Parathyroid adenoma (tissue), 2 donors: ENCODE data around the gene F11.

Experiments used
- H2AFZ ChIP-seq: fragments of 300-600 bp; sonication (generic); one replicate; pipeline ENCODE4 v1.7.0; 2017; ENCODE audit warnings: antibody characterized with exemption, mild to moderate bottlenecking
- H3K27ac ChIP-seq: fragments of 300-600 bp; sonication (generic); one replicate; pipeline ENCODE4 v1.7.0; 2017
- H3K27me3 ChIP-seq: fragments of 300-600 bp; sonication (generic); one replicate; pipeline ENCODE4 v1.7.0; 2017; ENCODE audit warnings: low read length; ENCODE audit not compliant: control insufficient read depth, insufficient read depth
- H3K36me3 ChIP-seq: fragments of 300-600 bp; sonication (generic); one replicate; pipeline ENCODE4 v1.7.0; 2017; ENCODE audit warnings: low read length; ENCODE audit not compliant: control insufficient read depth, insufficient read depth
- H3K4me1 ChIP-seq: fragments of 300-600 bp; sonication (generic); one replicate; pipeline ENCODE4 v1.7.0; 2017; ENCODE audit warnings: control low read depth
- H3K4me2 ChIP-seq: fragments of 300-600 bp; sonication (generic); one replicate; pipeline ENCODE4 v1.7.0; 2017; ENCODE audit warnings: low read length
- H3K4me3 ChIP-seq: fragments of 300-600 bp; sonication (generic); one replicate; pipeline ENCODE4 v1.7.0; 2017; ENCODE audit warnings: low read depth, low read length
- H3K79me2 ChIP-seq: fragments of 300-600 bp; sonication (generic); one replicate; pipeline ENCODE4 v1.7.0; 2017; ENCODE audit warnings: control low read depth
- H3K9ac ChIP-seq: fragments of 300-600 bp; sonication (generic); one replicate; pipeline ENCODE4 v1.7.0; 2017; ENCODE audit warnings: mild to moderate bottlenecking
- H3K9me3 ChIP-seq: fragments of 300-600 bp; sonication (generic); one replicate; pipeline ENCODE4 v1.7.0; 2017; ENCODE audit warnings: low read length; ENCODE audit not compliant: control insufficient read depth
- TF ChIP-seq, protein P1 (sequence below): fragments of 300-600 bp; sonication (generic); IDR thresholded peaks from one replicate; pipeline ENCODE4 v1.7.0; 2017; ENCODE audit warnings: antibody characterized with exemption, mild to moderate bottlenecking
- donor health status: primary hyperparathyroidism.

The F11 gene

DNA sequence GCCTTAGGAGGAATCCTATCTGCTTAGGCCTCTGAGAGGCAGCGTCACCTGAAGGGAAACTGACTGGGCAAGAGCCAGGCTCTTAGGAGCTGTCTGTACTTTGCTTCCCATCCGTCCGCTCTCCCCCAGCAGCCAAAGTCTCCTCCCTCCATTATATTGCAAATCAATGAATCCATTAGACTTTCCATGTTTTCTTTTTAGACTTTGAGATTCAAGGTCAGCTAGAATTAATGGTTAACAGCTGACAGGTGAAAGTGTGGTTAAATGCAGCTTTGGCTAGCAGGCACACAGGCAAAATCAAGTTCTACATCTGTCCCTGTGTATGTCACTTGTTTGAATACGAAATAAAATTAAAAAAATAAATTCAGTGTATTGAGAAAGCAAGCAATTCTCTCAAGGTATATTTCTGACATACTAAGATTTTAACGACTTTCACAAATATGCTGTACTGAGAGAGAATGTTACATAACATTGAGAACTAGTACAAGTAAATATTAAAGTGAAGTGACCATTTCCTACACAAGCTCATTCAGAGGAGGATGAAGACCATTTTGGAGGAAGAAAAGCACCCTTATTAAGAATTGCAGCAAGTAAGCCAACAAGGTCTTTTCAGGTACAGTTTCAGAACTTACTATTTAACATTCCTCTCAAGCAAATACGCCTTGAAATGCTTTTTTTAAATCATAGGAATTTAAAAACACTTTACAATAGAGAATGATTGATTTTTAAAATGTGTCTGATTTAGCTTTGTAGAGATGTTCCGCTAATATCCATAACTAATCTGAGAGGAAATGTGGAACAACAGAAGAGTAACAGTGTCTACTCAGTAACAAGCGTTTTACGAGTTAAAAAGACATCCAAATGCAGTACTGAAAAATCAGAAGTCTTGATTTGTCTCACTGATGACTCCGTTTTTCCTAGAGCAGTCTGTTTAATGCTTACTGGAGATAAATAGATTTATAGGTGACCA, at the start of gene F11:
Gene F11, plus strand, starts transcription at position 507 of the 970 bp plus-strand sequence. CDS start 948 bp downstream, outside the sequence.
- Histone ChIP-seq H3K36me3 (no peaks in the 10 kb centered on the region), H3K4me2 (no peak within 1 kb of the TSS), H3K9ac (no peak within 1 kb of the TSS), H3K79me2 (no peaks in the 10 kb centered on the region), H3K4me1 (no peaks in the 10 kb centered on the region), H3K27me3 (no peaks in the 10 kb centered on the region), H3K4me3 (no peak within 1 kb of the TSS), H3K9me3 (no peaks in the 10 kb centered on the region), H3K27ac (no peak within 1 kb of the TSS), H2AFZ (no peak within 1 kb of the TSS)
- TF ChIP-seq, protein P1, sequence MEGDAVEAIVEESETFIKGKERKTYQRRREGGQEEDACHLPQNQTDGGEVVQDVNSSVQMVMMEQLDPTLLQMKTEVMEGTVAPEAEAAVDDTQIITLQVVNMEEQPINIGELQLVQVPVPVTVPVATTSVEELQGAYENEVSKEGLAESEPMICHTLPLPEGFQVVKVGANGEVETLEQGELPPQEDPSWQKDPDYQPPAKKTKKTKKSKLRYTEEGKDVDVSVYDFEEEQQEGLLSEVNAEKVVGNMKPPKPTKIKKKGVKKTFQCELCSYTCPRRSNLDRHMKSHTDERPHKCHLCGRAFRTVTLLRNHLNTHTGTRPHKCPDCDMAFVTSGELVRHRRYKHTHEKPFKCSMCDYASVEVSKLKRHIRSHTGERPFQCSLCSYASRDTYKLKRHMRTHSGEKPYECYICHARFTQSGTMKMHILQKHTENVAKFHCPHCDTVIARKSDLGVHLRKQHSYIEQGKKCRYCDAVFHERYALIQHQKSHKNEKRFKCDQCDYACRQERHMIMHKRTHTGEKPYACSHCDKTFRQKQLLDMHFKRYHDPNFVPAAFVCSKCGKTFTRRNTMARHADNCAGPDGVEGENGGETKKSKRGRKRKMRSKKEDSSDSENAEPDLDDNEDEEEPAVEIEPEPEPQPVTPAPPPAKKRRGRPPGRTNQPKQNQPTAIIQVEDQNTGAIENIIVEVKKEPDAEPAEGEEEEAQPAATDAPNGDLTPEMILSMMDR: no peak

DNA sequence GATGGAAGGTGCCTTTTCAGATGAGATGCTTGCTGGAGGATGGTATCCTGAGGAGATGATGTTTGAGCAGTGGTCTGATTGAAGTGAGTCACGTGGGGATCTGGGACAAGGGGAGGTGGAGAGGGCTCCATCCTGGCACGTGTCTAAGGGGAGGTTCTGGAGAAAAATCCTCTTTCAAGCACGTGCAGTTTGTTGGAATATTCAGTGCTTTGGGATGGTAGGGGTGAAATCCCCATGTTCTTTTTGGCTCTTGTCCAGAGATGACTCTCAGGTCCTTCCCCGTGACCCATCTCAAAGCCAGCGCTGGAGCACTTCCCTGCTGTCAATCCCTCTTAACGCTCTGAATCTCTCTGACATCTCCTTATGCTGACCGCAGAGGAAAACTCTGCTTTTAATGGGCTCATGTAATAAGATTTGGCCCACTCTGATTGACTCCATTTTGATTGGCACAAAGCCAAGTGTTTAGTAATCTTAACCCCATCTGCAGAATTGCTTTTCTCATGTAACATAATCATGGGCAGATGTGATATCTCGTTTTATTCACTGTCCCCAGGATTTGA, 49.4 kb upstream of the F11 start:
- no peak overlapping the region for H2AFZ ChIP-seq
- no peak overlapping the region for H3K4me3 ChIP-seq
- no peak overlapping the region for H3K4me2 ChIP-seq
- no peak overlapping the region for H3K27ac ChIP-seq
- no peaks in the 10 kb centered on the region for H3K79me2 ChIP-seq
- no peaks in the 10 kb centered on the region for H3K9me3 ChIP-seq
- no peaks in the 10 kb centered on the region for H3K27me3 ChIP-seq
- TF ChIP-seq, protein P1: no peak
- no peaks in the 10 kb centered on the region for H3K36me3 ChIP-seq
- peaks cover 3% of the 10 kb centered on the region for H3K4me1 ChIP-seq
- H3K9ac ChIP-seq: no peak overlapping the region

DNA sequence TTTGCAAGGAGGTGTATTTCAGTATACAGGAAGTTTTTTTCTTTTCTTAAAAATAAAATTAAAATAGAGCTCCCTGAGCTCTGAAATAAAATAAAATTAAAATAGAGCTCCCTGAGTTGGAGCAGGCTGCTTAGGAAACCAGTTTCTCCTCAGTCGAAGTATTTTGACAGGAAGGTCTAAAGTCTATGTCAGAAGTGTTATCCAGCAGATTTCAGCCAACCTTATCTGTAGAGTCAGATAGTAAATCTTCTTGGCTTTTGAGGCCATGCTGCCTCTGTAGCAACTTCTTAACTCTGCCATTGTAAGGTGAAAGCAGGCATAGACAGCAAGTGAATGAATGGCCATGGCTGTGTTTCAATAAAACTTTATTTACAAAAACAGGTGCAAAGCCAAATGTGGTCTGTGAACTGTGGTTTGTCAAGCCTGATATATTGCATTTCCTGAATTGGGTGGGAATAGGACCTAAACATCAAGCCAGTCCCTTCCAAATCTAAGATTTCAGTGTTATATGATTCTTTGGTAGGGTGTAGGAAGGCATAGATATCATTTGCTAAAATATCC, 48.2 kb upstream of the F11 start:
- Histone ChIP-seq H3K9me3 (no peaks in the 10 kb centered on the region), H3K9ac (no peak overlapping the region), H3K36me3 (no peaks in the 10 kb centered on the region), H3K4me1 (peaks cover 3% of the 10 kb centered on the region), H3K4me3 (no peak overlapping the region), H3K79me2 (no peaks in the 10 kb centered on the region), H3K27ac (no peak overlapping the region), H3K4me2 (no peak overlapping the region), H2AFZ (no peak overlapping the region), H3K27me3 (no peaks in the 10 kb centered on the region)
- TF ChIP-seq, protein P1: no peak

DNA sequence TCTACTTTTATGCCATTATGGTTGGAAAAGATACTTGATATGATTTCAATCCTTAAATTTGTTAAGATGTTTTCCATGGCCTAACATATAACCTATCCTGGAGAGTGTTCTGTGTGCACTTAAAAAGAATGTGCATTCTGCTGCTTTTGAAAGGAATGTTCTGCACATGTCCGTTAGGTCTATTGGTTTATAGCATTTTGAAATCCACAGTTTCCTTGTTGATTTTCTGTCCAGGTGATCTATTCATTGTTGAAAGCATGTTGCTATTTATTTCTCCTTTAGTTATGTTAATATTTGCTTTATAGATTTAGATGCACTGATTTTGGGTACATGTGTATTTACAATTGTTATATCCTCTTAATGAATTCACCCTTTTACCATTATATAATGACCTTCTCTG, 44.4 kb upstream of the F11 start:
- H3K27me3 ChIP-seq: no peaks in the 10 kb centered on the region
- no peaks in the 10 kb centered on the region for H3K79me2 ChIP-seq
- TF ChIP-seq, protein P1: no peak
- no peak overlapping the region for H3K4me2 ChIP-seq
- H3K4me1 ChIP-seq: peaks cover 3% of the 10 kb centered on the region
- no peaks in the 10 kb centered on the region for H3K9me3 ChIP-seq
- no peak overlapping the region for H3K27ac ChIP-seq
- H3K9ac ChIP-seq: no peak overlapping the region
- no peak overlapping the region for H3K4me3 ChIP-seq
- no peaks in the 10 kb centered on the region for H3K36me3 ChIP-seq
- no peak overlapping the region for H2AFZ ChIP-seq
